Cardiac muscle cell (in vitro differentiated cells and primary cell): ENCODE measurements around the gene CNTNAP2. TPM values are rescaled to one million over a fixed set of nuclear protein-coding genes. Genes with fewer than 3 reads are reported as not detected.

ENCODE experiments used
- DNase-seq, 2 donors: peaks; one replicate each; pipeline versions ENCODE4 v3.0.0 to v3.0.0-alpha.2; 2010 to 2017; ENCODE audit warnings: low read depth in 1 of 2, low spot score in 1 of 2
- H3K27ac ChIP-seq: fragments of 200-600 bp; sonication (generic); 2 replicates; pipeline ENCODE4 v1.5.1; 2016
- H3K27me3 ChIP-seq: fragments of 200-600 bp; sonication (generic); 2 replicates; pipeline ENCODE4 v1.6.0; 2016; ENCODE audit warnings: control low read depth
- H3K36me3 ChIP-seq: fragments of 200-600 bp; sonication (generic); 2 replicates; pipeline ENCODE4 v1.5.1; 2016; ENCODE audit warnings: control low read depth
- H3K4me1 ChIP-seq: fragments of 200-600 bp; sonication (generic); 2 replicates; pipeline ENCODE4 v1.8.1; 2017; ENCODE audit warnings: low read depth, mild to moderate bottlenecking, mixed run types
- H3K4me3 ChIP-seq: fragments of 200-600 bp; sonication (generic); 2 replicates; pipeline ENCODE4 v1.5.1; 2016; ENCODE audit warnings: mild to moderate bottlenecking
- H3K9me3 ChIP-seq: fragments of 200-600 bp; sonication (generic); 2 replicates; pipeline ENCODE4 v1.5.1; 2017; ENCODE audit warnings: low read depth, mild to moderate bottlenecking, control low read depth
- CTCF ChIP-seq: IDR thresholded peaks from 2 replicates; pipeline ENCODE4 v1.5.1; 2012; ENCODE audit warnings: low read depth, mild to moderate bottlenecking, low read length
- polyA plus RNA-seq: library from polyadenylated mRNA; unstranded; fragments of >200 nt; fragmentation: Nextera tagmentation; extraction: Ambion mirVana; gene quantifications from 2 replicates; pipeline ENCODE4 v1.2.1, GENCODE V29; 2016
- total RNA-seq: library from RNA; depleted of rRNA; stranded (reverse); fragments of >200 nt; gene quantifications from 2 replicates; pipeline ENCODE4 v1.2.3, GENCODE V29; 2016

Gene CNTNAP2
- total and polyA plus RNA-seq, 2 experiments from 2014 or later, result 4.8 to 5.1 TPM

GRCh38 chr7:148118371-148118770 is 2001.8 kb downstream of the CNTNAP2 start:
- TF ChIP-seq CTCF, result no peak
- Histone ChIP-seq H3K9me3 (no peaks in the 10 kb centered on the region), H3K4me1 (no peaks in the 10 kb centered on the region), H3K36me3 (no peaks in the 10 kb centered on the region), H3K4me3 (no peak overlapping the region), H3K27me3 (no peaks in the 10 kb centered on the region), H3K27ac (no peak overlapping the region)
- no peak for DNase-seq

- Histone ChIP-seq H3K36me3 (no peaks in the 10 kb centered on the region), H3K27ac (no peak overlapping the region), H3K9me3 (no peaks in the 10 kb centered on the region), H3K4me1 (no peaks in the 10 kb centered on the region), H3K27me3 (no peaks in the 10 kb centered on the region), H3K4me3 (no peak overlapping the region)
- TF ChIP-seq CTCF, result no peak
- DNase-seq, result no peak
These were observed 2004.8 kb downstream of the CNTNAP2 start for GRCh38 chr7:148121401-148121800.

- DNase-seq, result no peak
- no peak for TF ChIP-seq CTCF
- no peak overlapping the region for H3K27ac ChIP-seq
These were observed 2005.2 kb downstream of the CNTNAP2 start for GRCh38 chr7:148121847-148122246.

GRCh38 chr7:148124477-148124876 is 2007.9 kb downstream of the CNTNAP2 start:
- H3K9me3 ChIP-seq, result no peaks in the 10 kb centered on the region
- H3K4me3 ChIP-seq, result no peak overlapping the region
- TF ChIP-seq CTCF, result no peak
- H3K4me1 ChIP-seq, result no peaks in the 10 kb centered on the region
- no peaks in the 10 kb centered on the region for H3K27me3 ChIP-seq
- no peak for DNase-seq
- H3K27ac ChIP-seq, result no peak overlapping the region
- H3K36me3 ChIP-seq, result no peaks in the 10 kb centered on the region

More at GRCh38 chr7:148121847-148122246, 2005.2 kb downstream of the CNTNAP2 start:
- Histone ChIP-seq H3K27me3 (no peaks in the 10 kb centered on the region), H3K36me3 (no peaks in the 10 kb centered on the region), H3K9me3 (no peaks in the 10 kb centered on the region), H3K4me1 (no peaks in the 10 kb centered on the region), H3K4me3 (no peak overlapping the region)

GRCh38 chr7:148127374-148127773 is 2010.8 kb downstream of the CNTNAP2 start:
- H3K4me3 ChIP-seq, result no peak overlapping the region
- peak in 1 of 2 donors; percentile 1 for DNase-seq
- H3K27ac ChIP-seq, result no peak overlapping the region
- H3K27me3 ChIP-seq, result no peaks in the 10 kb centered on the region
- TF ChIP-seq CTCF, result no peak
- no peaks in the 10 kb centered on the region for H3K36me3 ChIP-seq
- H3K4me1 ChIP-seq, result no peaks in the 10 kb centered on the region
- H3K9me3 ChIP-seq, result no peaks in the 10 kb centered on the region

GRCh38 chr7:148129023-148129422 is 2012.4 kb downstream of the CNTNAP2 start:
- no peak overlapping the region for H3K27ac ChIP-seq
- H3K4me1 ChIP-seq, result no peaks in the 10 kb centered on the region
- DNase-seq, result no peak
- no peaks in the 10 kb centered on the region for H3K27me3 ChIP-seq
- no peak overlapping the region for H3K4me3 ChIP-seq
- H3K36me3 ChIP-seq, result no peaks in the 10 kb centered on the region
- H3K9me3 ChIP-seq, result no peaks in the 10 kb centered on the region
- TF ChIP-seq CTCF, result no peak
